SKM-1 (cell line): ENCODE data around the gene GDPGP1.

ENCODE experiments used
- DNase-seq: peaks from one replicate; lab custom pipeline; 2025; ENCODE audit not compliant: unreplicated experiment; lab: John Stamatoyannopoulos, UW

GDPGP1 gene

GRCh38 chr15:90203922-90204321 lies 30.1 kb upstream of the GDPGP1 start:
- DNase-seq = no peak

GRCh38 chr15:90205050-90205848 lies 28.8 kb upstream of the GDPGP1 start:
- DNase-seq = no peak

GRCh38 chr15:90205886-90206285 lies 28.1 kb upstream of the GDPGP1 start:
- no peak for DNase-seq

GRCh38 chr15:90207252-90207651 lies 26.8 kb upstream of the GDPGP1 start:
- no peak for DNase-seq

GRCh38 chr15:90208356-90208755 lies 25.7 kb upstream of the GDPGP1 start:
- no peak for DNase-seq

- no peak for DNase-seq
Observed at GRCh38 chr15:90209591-90209990, 24.4 kb upstream of the GDPGP1 start.

GRCh38 chr15:90210593-90210992 lies 23.4 kb upstream of the GDPGP1 start:
- no peak for DNase-seq

- DNase-seq = no peak
Observed at GRCh38 chr15:90211009-90211408, 23.0 kb upstream of the GDPGP1 start.

- no peak for DNase-seq
Observed at GRCh38 chr15:90211440-90212143, 22.4 kb upstream of the GDPGP1 start.

GRCh38 chr15:90212221-90213098 lies 21.5 kb upstream of the GDPGP1 start:
- DNase-seq = no peak

GRCh38 chr15:90213122-90213817 lies 20.7 kb upstream of the GDPGP1 start:
- DNase-seq = no peak

- no peak for DNase-seq
Observed at GRCh38 chr15:90213818-90214204, 20.2 kb upstream of the GDPGP1 start.

- DNase-seq = no peak
Observed at GRCh38 chr15:90214553-90215196, 19.3 kb upstream of the GDPGP1 start.

- DNase-seq = no peak
Observed at GRCh38 chr15:90217671-90218394, 16.2 kb upstream of the GDPGP1 start.

- DNase-seq = no peak
Observed at GRCh38 chr15:90219421-90220141, 14.4 kb upstream of the GDPGP1 start.

GRCh38 chr15:90221246-90221900 lies 12.6 kb upstream of the GDPGP1 start:
- DNase-seq = peak; percentile 29

GRCh38 chr15:90222547-90222946 lies 11.5 kb upstream of the GDPGP1 start:
- no peak for DNase-seq

GRCh38 chr15:90223441-90224165 lies 10.4 kb upstream of the GDPGP1 start:
- no peak for DNase-seq
